Naive thymus-derived CD4-positive, alpha-beta T cell (primary cell): ENCODE measurements around the gene ABCB11. TPM values are rescaled to one million over a fixed set of nuclear protein-coding genes. Genes with fewer than 3 reads are reported as not detected.

ENCODE experiments used
- ATAC-seq: fragments of 150-1000 bp; cut with Tn5 transposase; 2 replicates; pipeline ENCODE4 v1.10.0; 2021; ENCODE audit warnings: mild to moderate bottlenecking, moderate library complexity
- CTCF ChIA-PET: fragments of 350-600 bp; sonication (Branson Sonifier 250); formaldehyde crosslinking; loops from one replicate; lab custom pipeline; 2021; ENCODE audit warnings: antibody characterized with exemption; lab: Charles Lee
- POLR2A ChIA-PET: fragments of 350-600 bp; sonication (Branson Sonifier 250); formaldehyde crosslinking; loops from one replicate; lab custom pipeline; 2021; ENCODE audit warnings: antibody characterized with exemption, inconsistent platforms; lab: Charles Lee
- DNase-seq, 9 donors: peaks; one replicate each; pipeline versions ENCODE4 v3.0.0 to v3.0.0-alpha.2; 2020 to 2022; ENCODE audit warnings: mixed read lengths in 1 of 9
- H3K27ac ChIP-seq: one replicate; pipeline ENCODE4 v1.7.0; 2013; ENCODE audit warnings: mild to moderate bottlenecking, low read depth, low read length, moderate library complexity
- H3K27me3 ChIP-seq, 2 donors: one replicate each; pipeline ENCODE4 v1.7.0; 2013; ENCODE audit warnings: low read length in 2 of 2, mild to moderate bottlenecking in 2 of 2, moderate library complexity in 2 of 2; ENCODE audit not compliant: control insufficient read depth in 2 of 2, insufficient read depth in 2 of 2
- H3K36me3 ChIP-seq, 3 experiments: 1 replicate in 2 of 3; 2 replicates in 1 of 3; pipeline ENCODE4 v1.7.0; 2013; ENCODE audit warnings: low read length in 3 of 3, mild to moderate bottlenecking in 3 of 3, moderate library complexity in 1 of 3; ENCODE audit not compliant: insufficient read depth in 3 of 3, control insufficient read depth in 2 of 3
- H3K4me1 ChIP-seq, 2 donors: one replicate each; pipeline ENCODE4 v1.7.0; 2013; ENCODE audit warnings: low read length in 2 of 2, mild to moderate bottlenecking in 2 of 2, moderate library complexity in 1 of 2; ENCODE audit not compliant: control insufficient read depth in 2 of 2, insufficient read depth in 2 of 2
- H3K4me3 ChIP-seq: 2 replicates; pipeline ENCODE4 v1.7.0; 2013; ENCODE audit warnings: mild to moderate bottlenecking, low read length
- H3K9me3 ChIP-seq, 3 experiments: 1 replicate in 2 of 3; 2 replicates in 1 of 3; pipeline ENCODE4 v1.7.0; 2013; ENCODE audit warnings: low read length in 3 of 3; ENCODE audit not compliant: control insufficient read depth in 2 of 3
- H3K27ac Mint-ChIP-seq, 9 donors: one replicate each; pipeline ENCODE4 v1.8.0; 2020 to 2022; ENCODE audit warnings: mixed read lengths in 9 of 9, mild to moderate bottlenecking in 8 of 9, moderate library complexity in 5 of 9, inconsistent platforms in 2 of 9
- H3K27me3 Mint-ChIP-seq, 5 donors: one replicate each; pipeline ENCODE4 v1.8.0; 2021 to 2022; ENCODE audit warnings: mixed read lengths in 5 of 5, mild to moderate bottlenecking in 1 of 5
- H3K36me3 Mint-ChIP-seq, 5 donors: one replicate each; pipeline ENCODE4 v1.8.0; 2020 to 2022; ENCODE audit warnings: mixed read lengths in 5 of 5, mild to moderate bottlenecking in 3 of 5, inconsistent platforms in 1 of 5
- H3K4me1 Mint-ChIP-seq, 7 donors: one replicate each; pipeline ENCODE4 v1.8.0; 2020 to 2022; ENCODE audit warnings: mixed read lengths in 7 of 7, mild to moderate bottlenecking in 3 of 7, inconsistent platforms in 1 of 7
- H3K4me3 Mint-ChIP-seq, 10 donors: one replicate each; pipeline ENCODE4 v1.8.0; 2020 to 2022; ENCODE audit warnings: mild to moderate bottlenecking in 10 of 10, mixed read lengths in 10 of 10, moderate library complexity in 6 of 10, inconsistent platforms in 2 of 10
- H3K9me3 Mint-ChIP-seq, 11 donors: one replicate each; pipeline ENCODE4 v1.8.0; 2020 to 2022; ENCODE audit warnings: mixed read lengths in 11 of 11, mild to moderate bottlenecking in 4 of 11, inconsistent platforms in 1 of 11, moderate library complexity in 1 of 11
- intact Hi-C, 2 donors: fragments of 100-400 bp; cut with micrococcal nuclease; formaldehyde crosslinking; loops; one replicate each; pipeline ENCODE4 v1.15.1; 2023
- polyA plus RNA-seq, 2 donors: library from polyadenylated mRNA; unstranded; fragments of 300-500 nt; fragmentation: Illumina TruSeq; gene quantifications; one replicate each; pipeline ENCODE4 v1.2.3, GENCODE V29; 2021
- total RNA-seq, 6 experiments: library from RNA in 5 of 6; stranded (reverse) in 5 of 6; gene quantifications; 1 replicate in 5 of 6; 2 replicates in 1 of 6; pipeline ENCODE4 v1.2.3 and lab custom pipeline; 2021 to 2026

Gene ABCB11
- total and polyA plus RNA-seq, 7 experiments from 2014 or later = not detected

GRCh38 chr2:169046440-169047151 lies 15.5 kb upstream of the ABCB11 start:
- ChIA-PET POLR2A (no interaction called here), CTCF (interaction anchor here (0.7 kb wide), 1 partner anchor 98 kb away, joined by 3 read pairs; no protein-coding TSS in a partner anchor)
- Mint-ChIP-seq H3K4me3 (no peak overlapping the region), H3K27ac (no peak overlapping the region), H3K9me3 (peaks cover 3 to 26% (median 19%) of the 10 kb centered on the region in 11 donors), H3K27me3 (peaks cover 3 to 11% (median 8%) of the 10 kb centered on the region in 5 donors), H3K36me3 (peaks cover 6 to 18% (median 14%) of the 10 kb centered on the region in 5 donors), H3K4me1 (peaks cover 0 to 3% (median 0%) of the 10 kb centered on the region in 7 donors)
- Histone ChIP-seq H3K36me3 (no peaks in the 10 kb centered on the region), H3K27me3 (no peaks in the 10 kb centered on the region), H3K4me3 (no peak overlapping the region), H3K9me3 (no peaks in the 10 kb centered on the region), H3K4me1 (no peaks in the 10 kb centered on the region), H3K27ac (no peak overlapping the region)
- DNase-seq (no peak), ATAC-seq (no peak)
- intact Hi-C loops = no loop called here

- Histone ChIP-seq H3K27me3 (no peaks in the 10 kb centered on the region), H3K4me1 (peaks cover 0 to 4% of the 10 kb centered on the region in 2 donors), H3K27ac (no peak overlapping the region), H3K9me3 (no peaks in the 10 kb centered on the region), H3K36me3 (no peaks in the 10 kb centered on the region), H3K4me3 (no peak overlapping the region)
- POLR2A ChIA-PET = no interaction called here
- intact Hi-C loops = no loop called here
- H3K27ac Mint-ChIP-seq = no peak overlapping the region
- peaks cover 6 to 22% (median 14%) of the 10 kb centered on the region in 5 donors for H3K36me3 Mint-ChIP-seq
- DNase-seq (no peak), ATAC-seq (no peak)
- peaks cover 3 to 28% (median 19%) of the 10 kb centered on the region in 11 donors for H3K9me3 Mint-ChIP-seq
- H3K4me1 Mint-ChIP-seq = peaks cover 0 to 13% (median 0%) of the 10 kb centered on the region in 7 donors
- CTCF ChIA-PET = interaction anchor here (0.6 kb wide), 1 partner anchor 121 kb away, joined by 3 read pairs; no protein-coding TSS in a partner anchor
- peaks cover 1 to 16% (median 5%) of the 10 kb centered on the region in 5 donors for H3K27me3 Mint-ChIP-seq
- H3K4me3 Mint-ChIP-seq = no peak overlapping the region
Measured at GRCh38 chr2:169042856-169043255, 11.7 kb upstream of the ABCB11 start.

GRCh38 chr2:169041594-169041993 lies 10.5 kb upstream of the ABCB11 start:
- H3K4me3 Mint-ChIP-seq = no peak overlapping the region
- peaks cover 0 to 16% (median 5%) of the 10 kb centered on the region in 5 donors for H3K27me3 Mint-ChIP-seq
- intact Hi-C loops = no loop called here
- H3K36me3 ChIP-seq = no peaks in the 10 kb centered on the region
- H3K4me1 Mint-ChIP-seq = peaks cover 0 to 13% (median 0%) of the 10 kb centered on the region in 7 donors
- H3K4me1 ChIP-seq = peaks cover 0 to 4% of the 10 kb centered on the region in 2 donors
- H3K36me3 Mint-ChIP-seq = peaks cover 6 to 22% (median 14%) of the 10 kb centered on the region in 5 donors
- H3K27ac ChIP-seq = no peak overlapping the region
- ChIA-PET CTCF (no interaction called here), POLR2A (no interaction called here)
- ATAC-seq = no peak
- H3K9me3 Mint-ChIP-seq = peaks cover 3 to 28% (median 19%) of the 10 kb centered on the region in 11 donors
- H3K27ac Mint-ChIP-seq = no peak overlapping the region
- H3K27me3 ChIP-seq = no peaks in the 10 kb centered on the region
- no peak for DNase-seq
- no peak overlapping the region for H3K4me3 ChIP-seq
- H3K9me3 ChIP-seq = no peaks in the 10 kb centered on the region

- DNase-seq = no peak
- Mint-ChIP-seq H3K4me3 (no peak overlapping the region), H3K4me1 (peaks cover 0 to 13% (median 0%) of the 10 kb centered on the region in 7 donors), H3K36me3 (peaks cover 0 to 19% (median 10%) of the 10 kb centered on the region in 5 donors), H3K27ac (no peak overlapping the region), H3K9me3 (peaks cover 3 to 31% (median 18%) of the 10 kb centered on the region in 11 donors), H3K27me3 (peaks cover 0 to 5% (median 0%) of the 10 kb centered on the region in 5 donors)
- CTCF ChIA-PET = no interaction called here
- intact Hi-C loops = no loop called here
- Histone ChIP-seq H3K9me3 (no peaks in the 10 kb centered on the region), H3K4me3 (no peak overlapping the region), H3K4me1 (peaks cover 0 to 4% of the 10 kb centered on the region in 2 donors), H3K27ac (no peak overlapping the region), H3K27me3 (no peaks in the 10 kb centered on the region), H3K36me3 (no peaks in the 10 kb centered on the region)
- POLR2A ChIA-PET = no interaction called here
- no peak for ATAC-seq
Measured at GRCh38 chr2:169039702-169040101, 8.6 kb upstream of the ABCB11 start.

DNA sequence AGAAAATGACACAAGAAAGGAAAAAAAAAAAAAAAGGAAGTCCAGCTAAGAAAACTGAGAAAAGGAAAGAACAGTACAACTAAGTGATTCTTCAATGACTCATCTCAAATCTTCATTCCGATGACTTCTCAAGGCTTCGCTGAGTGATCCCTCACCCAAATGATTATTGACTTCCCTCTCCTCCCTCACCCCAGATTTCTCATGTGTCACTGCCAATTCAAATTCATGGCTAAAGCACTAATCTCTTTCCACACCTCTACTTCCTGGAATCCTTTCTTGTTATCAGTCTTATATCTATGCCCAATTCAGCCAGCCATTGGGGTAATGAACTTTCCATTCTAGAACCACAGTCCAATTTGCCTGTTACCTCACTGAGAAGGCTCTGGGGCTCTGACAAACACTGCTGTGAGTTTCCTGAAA lies 7.2 kb upstream of the ABCB11 start:
- CTCF ChIA-PET = no interaction called here
- H3K27me3 ChIP-seq = no peaks in the 10 kb centered on the region
- POLR2A ChIA-PET = no interaction called here
- Mint-ChIP-seq H3K4me3 (no peak overlapping the region), H3K4me1 (peaks cover 0 to 15% (median 5%) of the 10 kb centered on the region in 7 donors), H3K27ac (no peak overlapping the region), H3K36me3 (peaks cover under 1 to 18% (median 8%) of the 10 kb centered on the region in 5 donors), H3K9me3 (peaks cover 2 to 32% (median 17%) of the 10 kb centered on the region in 11 donors), H3K27me3 (peaks cover 0 to 5% (median 0%) of the 10 kb centered on the region in 5 donors)
- no peak overlapping the region for H3K27ac ChIP-seq
- H3K4me1 ChIP-seq = peaks cover 0 to 4% of the 10 kb centered on the region in 2 donors
- intact Hi-C loops = no loop called here
- H3K4me3 ChIP-seq = no peak overlapping the region
- ATAC-seq (peak; percentile 80), DNase-seq (no peak)
- H3K9me3 ChIP-seq = no peaks in the 10 kb centered on the region
- no peaks in the 10 kb centered on the region for H3K36me3 ChIP-seq

DNA sequence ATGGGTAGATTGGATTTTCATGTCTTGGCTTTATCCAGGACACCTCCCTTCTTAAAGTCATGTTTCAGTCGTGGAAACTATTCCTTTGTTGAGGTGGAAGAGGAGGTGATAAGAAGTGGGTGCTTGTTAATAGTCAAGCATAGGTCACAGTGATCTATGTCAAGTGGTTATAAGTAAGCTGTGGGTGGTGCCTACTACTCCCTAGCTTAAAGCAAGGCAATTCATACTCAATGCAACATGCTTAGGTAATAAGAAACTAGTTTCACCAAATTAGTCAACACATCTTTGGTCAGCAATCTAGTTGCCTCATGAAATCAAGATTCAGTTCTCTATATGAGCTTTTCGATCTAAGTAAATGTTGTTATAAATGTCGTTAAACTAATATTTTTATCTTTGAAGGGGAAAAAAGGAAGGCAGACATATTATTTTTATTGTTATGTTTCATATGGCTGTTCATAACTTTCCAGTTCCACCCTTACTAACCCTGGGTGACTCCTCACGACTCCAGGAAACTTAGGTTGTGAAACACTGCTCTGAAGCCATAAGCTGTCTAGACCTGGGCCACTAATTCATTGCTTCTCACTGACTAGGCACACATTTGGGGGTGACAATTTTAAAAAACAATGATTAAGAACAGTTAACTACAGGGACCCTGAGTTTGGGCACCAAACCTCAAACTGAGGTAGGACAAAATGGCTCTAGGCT lies 5.8 kb upstream of the ABCB11 start:
- no peak overlapping the region for H3K27ac ChIP-seq
- no peak for DNase-seq
- peaks cover 0 to 5% (median 0%) of the 10 kb centered on the region in 5 donors for H3K27me3 Mint-ChIP-seq
- CTCF ChIA-PET = no interaction called here
- peaks cover 0 to 9% (median 5%) of the 10 kb centered on the region in 5 donors for H3K36me3 Mint-ChIP-seq
- H3K27ac Mint-ChIP-seq = no peak overlapping the region
- H3K9me3 ChIP-seq = no peaks in the 10 kb centered on the region
- H3K4me3 Mint-ChIP-seq = no peak overlapping the region
- H3K36me3 ChIP-seq = no peaks in the 10 kb centered on the region
- peaks cover 0 to 15% (median 5%) of the 10 kb centered on the region in 7 donors for H3K4me1 Mint-ChIP-seq
- no peak overlapping the region for H3K4me3 ChIP-seq
- POLR2A ChIA-PET = no interaction called here
- ATAC-seq = peak; percentile 63
- no peaks in the 10 kb centered on the region for H3K27me3 ChIP-seq
- H3K9me3 Mint-ChIP-seq = peaks cover 0 to 26% (median 5%) of the 10 kb centered on the region in 11 donors
- intact Hi-C loops = no loop called here
- H3K4me1 ChIP-seq = peaks cover 0 to 4% of the 10 kb centered on the region in 2 donors
